ENCODE data around the gene NOX5. TPM values are rescaled to one million over a fixed set of nuclear protein-coding genes. Genes with fewer than 3 reads are reported as not detected.
"Not testable (repeated sequence)": the region's sequence is repeated elsewhere in the genome, so short reads cannot be mapped to it uniquely, and the experiment has no call there.

NOX5 gene
- polyA plus RNA-seq, 3 donors = 0.61 to 0.78 (median 0.73) TPM

DNA sequence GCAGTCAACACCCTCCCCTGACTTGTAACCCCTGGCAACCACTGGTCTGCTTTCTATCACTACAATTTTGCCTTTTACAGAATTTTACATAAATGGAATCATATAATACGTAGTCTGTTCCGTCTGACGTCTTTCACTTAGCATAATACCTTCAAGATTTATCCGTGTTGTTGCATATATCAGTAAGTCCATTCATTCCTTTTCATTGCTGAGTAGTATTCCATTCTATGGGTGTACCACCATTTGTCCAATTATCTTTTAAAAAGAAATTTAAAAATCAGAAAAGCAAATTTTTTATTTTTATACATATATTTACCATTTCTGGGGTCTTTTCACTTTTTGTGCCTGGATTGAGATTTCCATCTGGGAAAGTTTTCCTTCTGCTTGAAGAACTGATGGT lies 35.5 kb downstream of the NOX5 start:
- no peak for DNase-seq

DNA sequence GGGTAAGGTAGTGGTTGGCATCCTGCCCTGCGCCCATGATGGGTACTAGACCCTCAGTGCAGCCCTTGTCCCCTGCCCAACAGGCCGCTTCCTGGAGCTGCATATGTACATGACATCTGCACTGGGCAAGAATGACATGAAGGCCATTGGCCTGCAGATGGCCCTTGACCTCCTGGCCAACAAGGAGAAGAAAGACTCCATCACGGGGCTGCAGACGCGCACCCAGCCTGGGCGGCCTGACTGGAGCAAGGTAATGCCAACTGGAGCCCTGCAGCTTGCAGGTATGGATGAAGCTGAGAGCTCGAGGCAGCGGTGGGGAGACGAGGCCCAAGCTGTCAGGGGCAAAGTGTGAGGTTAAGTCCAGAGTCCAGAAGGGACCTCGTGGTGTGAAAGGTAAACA lies 40.8 kb downstream of the NOX5 start:
- no peak for DNase-seq

DNA sequence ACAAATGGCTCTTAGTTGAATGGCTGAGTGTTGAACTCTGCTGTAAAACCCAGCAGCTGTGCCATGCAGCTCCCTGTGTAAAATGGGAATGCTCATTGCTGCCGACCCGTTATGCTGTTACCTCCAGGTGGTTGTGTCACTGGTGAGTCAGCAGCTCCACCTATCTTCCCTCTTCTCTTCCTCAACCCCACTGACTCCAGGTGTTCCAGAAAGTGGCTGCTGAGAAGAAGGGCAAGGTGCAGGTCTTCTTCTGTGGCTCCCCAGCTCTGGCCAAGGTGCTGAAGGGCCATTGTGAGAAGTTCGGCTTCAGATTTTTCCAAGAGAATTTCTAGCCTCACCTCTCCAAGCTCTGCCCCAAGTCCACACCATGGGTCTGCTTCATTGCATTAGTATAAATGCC lies 41.9 kb downstream of the NOX5 start:
- no peak for DNase-seq

DNA sequence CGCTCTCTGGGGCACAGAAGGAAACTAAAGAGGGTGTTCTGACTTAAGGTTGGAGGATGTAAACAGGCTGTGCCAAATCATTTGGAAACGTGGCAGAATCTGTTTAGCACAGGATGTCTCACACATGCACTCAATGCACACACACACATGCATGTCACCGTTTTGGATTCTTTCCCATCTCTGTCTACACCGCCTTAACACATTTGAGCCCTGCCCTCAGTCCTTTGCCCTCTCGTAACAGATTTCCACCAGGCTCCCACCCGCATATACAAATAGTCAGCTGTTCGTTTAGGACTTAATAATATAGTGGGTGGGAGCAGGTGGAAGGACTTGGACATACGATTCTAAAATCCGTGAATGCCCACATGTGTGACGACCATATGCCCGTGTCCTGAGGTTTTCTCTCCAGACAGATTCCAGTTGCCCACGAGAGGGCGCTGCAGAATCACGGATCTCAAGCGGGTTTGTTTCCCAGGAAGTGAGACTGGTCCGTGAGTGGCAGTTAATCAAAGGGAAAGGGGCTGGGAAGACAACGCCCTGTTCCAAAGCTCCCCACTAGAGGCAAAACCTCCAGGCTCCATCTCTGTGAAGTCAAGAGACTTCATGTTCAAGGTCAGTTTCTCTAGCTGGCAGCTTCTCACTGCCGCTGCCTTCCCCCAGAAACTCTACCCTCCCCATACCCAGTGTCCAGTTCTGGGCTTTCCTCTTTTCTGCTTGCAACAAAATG lies 44.5 kb downstream of the NOX5 start:
- peak; percentile 93 for DNase-seq

DNA sequence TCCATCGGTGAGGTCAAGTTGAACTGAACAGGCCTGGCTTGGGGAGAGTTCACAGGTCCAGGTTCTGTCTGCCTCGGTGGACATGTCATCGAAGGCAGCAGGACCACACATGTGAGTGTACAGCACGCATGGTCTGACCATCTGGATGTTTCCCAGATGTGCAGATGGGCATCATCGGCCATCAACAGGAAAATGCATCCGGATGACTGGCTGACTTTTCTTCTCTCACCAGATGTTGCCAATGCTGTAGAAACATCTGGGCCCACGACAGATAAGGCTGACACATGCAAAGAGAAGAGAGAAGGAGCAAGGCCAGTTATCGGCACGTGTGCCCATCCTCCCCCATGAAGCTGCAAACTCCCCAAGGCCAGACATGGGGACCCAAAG lies 45.1 kb downstream of the NOX5 start:
- DNase-seq = no peak

DNA sequence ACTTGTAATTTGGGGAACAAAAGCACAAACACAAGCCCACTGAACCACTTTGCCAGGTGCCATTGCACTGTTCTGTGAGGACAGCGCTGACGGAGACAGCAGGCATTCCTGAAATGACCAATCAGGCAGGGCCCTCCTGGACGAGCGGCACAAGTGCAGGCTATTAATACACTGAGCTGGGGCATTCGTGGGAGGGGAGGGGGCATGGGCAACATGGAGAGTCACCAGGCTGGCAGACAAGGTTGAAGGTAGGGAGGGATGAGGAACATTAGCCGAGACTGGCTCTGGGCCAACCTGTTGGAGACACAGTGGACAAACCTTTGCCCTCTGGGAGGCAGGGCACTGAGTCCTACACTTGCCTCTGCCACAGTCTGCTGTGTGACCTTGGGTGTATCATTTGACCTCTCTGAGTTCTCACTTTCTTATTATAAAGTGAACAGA lies 45.6 kb downstream of the NOX5 start:
- DNase-seq = no peak

DNA sequence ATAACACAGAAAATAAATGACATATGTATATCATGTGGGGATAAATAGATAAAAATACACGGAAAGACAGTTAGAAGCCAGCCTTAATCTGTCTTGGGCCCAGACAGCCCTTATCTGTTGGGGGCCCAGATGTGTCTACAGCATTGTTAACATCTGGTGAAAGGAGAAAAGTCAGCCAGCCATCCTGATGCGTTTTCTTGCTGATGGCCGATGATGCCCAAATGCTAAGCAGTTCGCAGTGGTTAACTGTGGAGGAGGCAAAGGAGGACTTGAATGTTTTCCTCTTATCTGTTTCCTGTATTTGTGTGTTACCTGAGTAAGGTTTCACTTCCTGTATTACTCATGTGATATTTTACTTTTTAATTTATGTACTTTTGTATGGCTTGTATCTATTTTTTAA lies 46.2 kb downstream of the NOX5 start:
- DNase-seq = no peak

DNA sequence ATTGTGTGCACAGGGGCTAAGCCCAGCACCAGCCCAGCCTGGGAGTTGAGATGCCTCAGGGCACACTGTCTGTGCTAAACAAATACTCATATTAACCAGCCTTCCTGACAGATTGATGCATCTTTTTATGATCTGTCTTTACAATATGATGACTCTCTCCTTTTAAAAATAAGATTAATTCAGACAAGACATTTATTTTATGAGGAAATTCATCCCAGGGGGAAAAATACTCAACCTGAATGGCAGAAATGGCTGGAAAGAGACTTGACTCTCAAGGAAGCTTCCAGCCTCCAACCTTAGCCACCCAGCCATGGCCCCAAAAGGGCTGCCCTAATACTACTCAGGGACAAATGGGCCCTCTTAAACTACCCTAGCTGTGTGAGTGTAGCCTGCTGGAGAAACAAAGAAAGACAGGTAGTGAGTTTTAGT lies 46.9 kb downstream of the NOX5 start:
- DNase-seq = no peak

DNA sequence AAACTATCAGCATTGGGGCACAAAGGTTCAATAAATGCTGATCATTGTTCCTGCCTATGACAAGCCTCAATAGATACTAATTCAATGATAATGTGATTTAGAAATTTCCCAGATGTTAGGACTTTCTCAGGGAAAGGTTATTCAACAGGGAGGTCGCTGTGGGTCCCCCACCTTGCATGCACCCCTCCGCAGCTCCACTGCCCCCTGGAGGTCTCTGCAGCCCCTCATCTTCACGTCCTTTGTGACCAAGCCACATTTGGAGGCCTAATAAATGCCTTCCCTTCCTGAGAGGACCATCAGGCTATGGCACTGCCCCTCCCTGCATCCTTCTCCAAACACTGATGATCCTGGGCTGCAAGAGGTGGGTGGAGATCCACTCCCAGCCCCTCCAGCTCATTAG lies 50.2 kb downstream of the NOX5 start:
- no peak for DNase-seq

DNA sequence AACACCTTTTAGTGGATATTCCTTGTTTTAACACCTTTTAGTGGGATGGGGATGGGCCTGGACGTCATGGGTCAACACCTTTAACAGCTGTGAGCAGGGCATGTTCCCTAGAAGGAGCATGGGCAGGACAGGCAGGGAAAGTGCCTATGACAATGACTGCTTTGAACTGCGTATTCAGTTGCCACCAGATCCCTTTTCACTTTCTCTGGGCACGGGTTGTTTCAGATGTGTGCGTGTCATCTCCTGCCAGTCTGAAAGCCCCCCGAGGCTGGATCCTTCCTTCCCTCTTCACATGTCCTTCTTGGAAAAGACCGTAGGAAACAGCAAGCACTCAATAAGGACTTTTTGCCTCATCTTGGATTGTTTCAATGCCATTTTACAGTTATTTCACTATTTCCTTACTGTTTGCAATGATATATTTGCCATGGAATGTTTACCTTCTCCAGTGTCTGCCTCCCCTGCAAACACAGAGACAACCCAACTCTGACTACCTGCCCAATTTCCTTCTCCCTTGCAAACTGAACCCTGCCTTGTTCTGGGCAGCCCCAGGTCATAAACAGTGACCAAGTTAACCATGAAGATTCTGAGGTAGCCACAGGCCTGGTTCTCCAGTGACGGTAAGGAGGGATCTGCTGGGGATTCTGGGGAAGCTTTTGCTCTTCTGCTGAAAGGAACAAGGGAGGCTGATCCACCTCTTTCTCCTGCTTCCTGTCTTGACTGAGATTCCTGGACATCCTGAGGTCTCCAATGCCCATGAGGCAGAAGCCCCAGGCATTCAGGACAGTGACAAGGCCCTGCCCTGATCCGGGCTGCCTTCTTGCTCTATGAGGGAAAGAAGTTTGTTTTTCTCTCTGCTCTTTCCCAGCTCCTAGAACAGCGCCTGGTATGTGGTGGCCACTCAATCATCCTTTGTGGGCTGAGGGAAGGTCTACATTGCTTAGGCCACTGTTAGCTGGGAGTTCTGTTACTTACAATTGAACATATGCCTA lies 51.8 kb downstream of the NOX5 start:
- DNase-seq = no peak

DNA sequence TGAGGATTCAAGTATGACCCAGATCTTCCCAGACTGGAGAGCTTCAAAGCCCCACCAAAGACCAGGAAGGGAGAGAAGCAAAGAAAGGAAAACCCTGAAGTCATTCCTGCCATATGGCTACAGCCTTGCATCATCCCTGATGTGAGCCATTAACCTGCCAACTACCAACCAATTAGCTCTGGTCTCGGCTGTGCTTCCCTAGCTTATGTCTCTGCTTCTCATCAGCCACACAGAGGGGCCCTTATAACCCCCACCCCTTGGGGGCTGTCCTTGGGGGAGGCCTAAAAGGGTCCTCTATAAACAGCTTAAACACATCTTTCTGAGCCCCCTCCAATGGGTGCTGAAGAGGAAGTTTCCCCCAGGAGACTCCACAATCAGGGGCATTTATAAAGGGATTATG lies 52.8 kb downstream of the NOX5 start:
- DNase-seq = no peak

DNA sequence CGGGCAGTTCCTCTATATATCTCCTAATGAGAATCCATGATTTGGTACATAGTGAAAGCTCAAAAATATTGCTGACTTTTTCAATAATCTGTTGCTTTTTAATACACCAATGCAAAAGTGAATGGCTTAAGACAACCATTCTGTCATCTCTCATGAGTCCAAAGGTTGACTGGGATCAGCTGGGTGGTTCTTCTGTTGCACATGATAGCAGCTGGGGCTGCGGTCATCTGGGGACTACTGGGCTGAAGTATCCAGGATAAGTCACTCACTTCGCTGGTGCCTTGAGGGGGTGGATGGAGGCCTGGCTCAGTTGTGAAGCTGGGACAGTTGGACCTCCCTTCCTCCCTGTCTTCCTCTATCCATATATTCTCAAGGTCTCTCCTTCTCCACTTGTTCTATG lies 53.7 kb downstream of the NOX5 start:
- no peak for DNase-seq

DNA sequence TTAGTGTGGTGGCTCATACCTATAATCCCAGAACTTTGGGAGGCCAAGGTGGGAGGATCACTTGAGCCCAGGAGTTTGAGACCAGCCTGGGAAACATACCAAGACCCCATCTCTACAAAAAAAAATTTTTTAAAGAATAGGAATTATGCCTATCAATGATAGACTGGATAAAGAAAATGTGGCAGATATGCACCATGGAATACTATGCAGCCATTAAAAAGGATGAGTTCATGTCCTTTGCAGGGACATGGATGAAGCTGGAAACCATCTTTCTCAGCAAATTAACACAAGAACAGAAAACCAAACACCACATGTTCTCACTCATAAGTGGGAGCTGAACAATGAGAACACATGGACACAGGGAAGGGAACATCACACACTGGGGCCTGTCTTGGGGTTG lies 54.8 kb downstream of the NOX5 start:
- not testable (repeated sequence) for DNase-seq

DNA sequence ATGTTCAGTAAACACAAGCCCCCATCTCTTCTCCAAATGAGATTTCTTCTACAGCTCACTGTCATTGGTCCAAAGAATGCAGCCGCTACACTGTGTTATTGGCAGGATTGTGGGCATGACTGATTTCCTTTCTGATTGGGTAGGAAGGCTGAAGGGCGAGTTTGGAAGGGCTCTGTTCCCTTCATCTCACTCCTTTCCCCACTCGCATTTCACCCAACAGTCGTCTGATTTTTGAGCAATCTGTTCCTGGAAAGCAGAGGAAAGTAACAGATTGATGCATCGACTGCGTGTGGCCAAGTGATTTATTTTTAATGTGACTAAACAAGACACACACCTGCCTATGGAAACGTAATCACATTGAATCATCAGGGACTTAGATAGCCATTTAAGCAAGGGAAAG lies 55.5 kb downstream of the NOX5 start:
- no peak for DNase-seq

DNA sequence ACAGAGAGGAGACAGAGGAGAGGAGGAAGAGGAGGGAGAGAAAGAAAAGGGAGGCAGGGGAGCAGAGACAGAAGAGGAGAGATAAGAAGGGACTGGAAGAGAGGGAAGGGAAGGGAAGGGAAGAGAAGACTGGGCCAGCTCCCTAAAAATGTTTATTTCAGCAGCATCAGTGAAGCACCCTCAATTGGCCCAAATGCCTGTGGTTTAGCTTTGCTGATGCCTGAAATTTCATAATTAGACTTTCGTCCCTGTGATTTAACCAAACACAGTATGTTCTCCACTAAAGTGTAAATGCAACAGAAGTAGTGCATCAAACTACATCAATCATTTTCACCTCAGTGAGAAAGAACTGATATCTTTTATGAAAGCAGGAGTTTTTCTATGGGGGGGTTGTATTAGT lies 55.9 kb downstream of the NOX5 start:
- no peak for DNase-seq

DNA sequence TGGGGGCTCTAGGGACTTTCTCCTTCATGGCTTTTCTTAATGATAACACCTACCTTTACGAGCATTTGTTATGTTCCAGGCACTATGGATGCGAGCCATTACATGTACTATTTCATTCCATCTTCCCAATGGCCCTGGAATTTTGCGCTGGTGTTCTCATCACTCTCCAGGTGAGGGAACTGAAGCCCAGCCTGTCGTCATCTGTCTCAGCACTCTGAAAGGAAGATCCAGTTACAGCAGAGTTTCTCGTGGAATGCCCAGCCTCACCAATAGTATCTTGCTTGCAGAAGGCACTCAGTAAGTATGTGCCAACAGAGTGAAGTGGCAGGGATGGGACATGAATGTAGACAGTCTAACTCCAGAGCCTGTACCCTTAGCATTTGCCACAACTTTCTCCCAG lies 56.8 kb downstream of the NOX5 start:
- DNase-seq = peak; percentile 27

DNA sequence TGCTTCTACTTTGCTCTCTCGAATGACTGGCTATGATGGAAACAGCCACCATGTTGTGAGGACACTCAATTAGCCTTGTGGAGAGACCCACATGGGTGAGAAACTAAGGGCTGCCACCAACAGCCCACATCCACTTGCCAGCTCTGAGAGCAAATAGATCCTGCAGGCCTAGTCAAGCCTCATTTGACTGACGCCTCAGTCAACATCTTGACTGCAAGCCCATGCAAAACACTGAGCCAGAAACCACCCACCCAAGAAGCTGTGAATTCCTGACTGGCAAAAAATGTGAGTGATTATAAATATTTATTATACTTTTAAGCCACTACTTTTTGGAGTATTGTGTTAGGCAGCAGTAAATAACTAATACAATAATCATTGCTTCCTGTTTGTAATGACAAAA lies 58.4 kb downstream of the NOX5 start:
- no peak for DNase-seq

DNA sequence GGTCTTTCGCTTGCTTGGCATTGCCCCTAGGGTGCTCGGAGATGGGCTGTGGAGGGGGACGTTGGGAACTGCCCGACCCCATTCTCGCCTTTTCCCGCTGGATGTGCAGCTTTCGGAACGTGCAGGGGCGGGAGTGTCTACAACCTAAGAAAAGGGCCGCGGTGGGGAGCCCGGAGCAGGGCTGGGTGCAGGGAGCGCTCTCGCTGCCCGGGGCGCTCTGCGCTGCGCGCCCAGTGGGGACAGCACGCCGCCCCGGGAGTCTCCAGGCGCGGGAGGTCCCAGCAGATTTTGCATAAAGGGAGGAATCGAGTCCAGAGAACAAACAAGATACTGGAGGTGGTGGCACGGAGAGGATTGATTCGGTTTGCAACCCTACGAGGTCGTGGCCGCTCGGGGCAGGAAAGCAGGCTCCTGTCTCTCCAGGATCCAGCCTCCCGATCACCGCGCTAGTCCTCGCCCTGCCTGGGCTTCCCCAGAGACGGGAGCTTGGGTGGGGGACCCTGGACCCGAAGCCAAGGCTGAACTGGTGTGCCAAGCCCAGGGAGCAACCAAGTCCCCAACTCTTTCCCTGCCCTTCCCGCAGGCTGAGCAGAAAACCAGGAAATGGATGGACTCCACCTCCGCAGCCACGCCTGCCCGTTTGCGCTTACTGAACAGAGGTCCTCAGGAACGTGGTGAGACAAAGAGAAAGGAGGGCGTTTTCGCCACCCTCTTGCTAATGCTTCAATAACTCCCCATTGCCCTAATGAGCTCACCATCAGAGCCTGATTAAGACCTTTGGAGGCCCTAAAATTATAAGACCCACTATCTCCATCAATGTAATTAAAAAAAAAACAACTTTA lies 59.7 kb downstream of the NOX5 start:
- DNase-seq = peak; percentile 79

DNA sequence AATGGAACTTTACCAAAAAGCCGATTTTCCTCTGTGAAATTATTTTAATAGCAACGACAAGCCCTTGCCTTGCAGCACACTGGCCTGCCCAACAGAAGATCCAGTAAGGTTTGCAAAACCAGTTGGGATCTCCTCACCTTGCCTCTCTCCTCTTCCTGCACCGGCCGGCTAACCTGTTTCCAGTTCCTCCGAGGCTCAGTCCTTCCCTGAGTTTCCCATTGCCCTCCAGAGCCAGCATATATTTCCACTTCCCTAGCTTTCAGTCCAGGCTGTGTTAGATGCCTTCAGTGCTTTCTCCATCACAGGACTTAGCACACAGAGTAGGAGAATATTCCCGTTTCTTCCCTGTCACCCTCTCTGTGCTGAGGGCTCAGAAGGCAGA lies 60.3 kb downstream of the NOX5 start:
- DNase-seq = peak; percentile 36

DNA sequence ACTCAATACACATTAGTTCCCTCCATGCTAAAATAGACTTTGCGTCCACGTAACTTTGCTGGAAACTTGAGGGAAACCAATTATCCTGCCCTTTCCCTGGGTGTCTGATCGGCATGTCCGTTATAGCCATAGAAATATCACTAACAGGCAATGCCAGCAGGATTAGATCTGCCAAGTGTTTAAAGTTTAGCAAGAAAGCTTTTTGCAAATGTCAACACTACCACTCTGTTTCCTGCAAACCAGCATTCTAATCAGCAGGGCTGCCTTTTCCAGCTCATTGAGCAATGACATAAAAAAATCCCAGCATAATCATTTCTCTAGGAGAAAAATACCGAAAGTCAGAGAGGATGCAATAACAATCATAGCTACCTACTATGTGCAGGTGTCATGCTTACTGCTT lies 60.9 kb downstream of the NOX5 start:
- DNase-seq = no peak

DNA sequence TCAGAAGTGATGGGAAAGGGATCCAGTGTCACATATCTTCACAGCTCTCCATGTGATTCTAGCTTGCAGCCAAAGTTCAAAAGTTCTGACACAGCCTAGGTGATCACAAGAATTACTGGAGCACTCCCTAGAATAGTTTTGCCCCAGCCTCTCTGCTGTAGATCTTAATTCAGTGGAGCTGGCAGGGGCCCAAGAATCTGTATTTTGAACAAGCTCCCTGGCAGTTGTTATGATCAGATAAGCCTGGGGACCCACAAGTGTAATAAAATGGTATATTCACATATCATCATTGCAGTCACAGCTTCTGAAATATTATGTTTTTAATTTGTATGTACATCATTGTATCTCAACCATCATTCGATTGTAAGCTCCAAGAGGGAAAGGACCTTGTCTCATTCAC lies 62.3 kb downstream of the NOX5 start:
- no peak for DNase-seq

DNA sequence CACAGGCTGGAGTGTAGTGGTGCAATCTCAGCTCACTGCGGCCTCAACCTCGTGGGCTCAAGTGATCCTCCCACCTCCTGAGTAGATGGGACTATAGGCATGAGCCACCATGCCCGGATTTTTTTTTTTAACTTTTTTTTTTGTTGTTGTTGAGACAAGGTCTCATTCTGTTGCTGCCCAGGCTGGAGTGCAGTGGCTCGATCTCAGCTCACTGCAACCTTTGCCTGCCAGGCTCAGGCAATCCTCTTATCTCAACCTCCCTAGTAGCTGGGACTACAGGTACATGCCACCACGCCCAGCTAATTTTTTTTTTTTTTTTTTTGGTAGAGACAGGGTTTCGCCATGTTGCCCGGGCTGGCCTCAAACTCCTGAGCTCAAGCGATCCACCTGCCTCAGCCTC lies 64.1 kb downstream of the NOX5 start:
- DNase-seq = no peak

All from renal pelvis (tissue), 4 donors.